Loucy (cell line): Measurements from ENCODE around the gene RBM33.

Experiments
- H2AFZ ChIP-seq: fragments of 200-600 bp; sonication (generic); 2 replicates; pipeline ENCODE4 v1.6.0; 2016; ENCODE audit warnings: antibody characterized with exemption, mild to moderate bottlenecking, low read length, moderate library complexity
- H3F3A ChIP-seq: fragments of 200-600 bp; 2 replicates; pipeline ENCODE4 v1.6.0; 2016; ENCODE audit warnings: antibody characterized with exemption, low read depth, mild to moderate bottlenecking
- H3K27me3 ChIP-seq: fragments of 200-600 bp; sonication (generic); 2 replicates; pipeline ENCODE4 v1.6.1; 2014; ENCODE audit warnings: low read length, mild to moderate bottlenecking; ENCODE audit not compliant: insufficient read depth, poor library complexity, severe bottlenecking
- H3K36me3 ChIP-seq: fragments of 200-600 bp; sonication (generic); 2 replicates; pipeline ENCODE4 v1.6.1; 2016; ENCODE audit warnings: low read length; ENCODE audit not compliant: insufficient read depth
- H3K4me1 ChIP-seq: fragments of 200-600 bp; sonication (generic); 2 replicates; pipeline ENCODE4 v1.5.1; 2014; ENCODE audit warnings: low read length, mild to moderate bottlenecking; ENCODE audit not compliant: insufficient read depth, poor library complexity, severe bottlenecking
- H3K4me2 ChIP-seq: fragments of 200-600 bp; sonication (generic); 2 replicates; pipeline ENCODE4 v1.6.0; 2014; ENCODE audit warnings: antibody characterized with exemption, low read length, low read depth, mild to moderate bottlenecking; ENCODE audit not compliant: poor library complexity, severe bottlenecking
- H3K4me3 ChIP-seq: fragments of 200-600 bp; sonication (generic); 2 replicates; pipeline ENCODE4 v1.5.1; 2014; ENCODE audit warnings: low read length, mild to moderate bottlenecking, mixed read lengths; ENCODE audit not compliant: poor library complexity, severe bottlenecking
- H3K79me2 ChIP-seq: fragments of 200-600 bp; sonication (generic); 2 replicates; pipeline ENCODE4 v1.6.1; 2014; ENCODE audit warnings: low read length; ENCODE audit not compliant: insufficient read depth
- H3K9ac ChIP-seq: fragments of 200-600 bp; sonication (generic); 2 replicates; pipeline ENCODE4 v1.6.0; 2014; ENCODE audit warnings: mild to moderate bottlenecking, low read depth, low read length, moderate library complexity; ENCODE audit not compliant: poor library complexity, severe bottlenecking
- H3K9me2 ChIP-seq: fragments of 200-600 bp; sonication (generic); replicated peaks from 2 replicates; pipeline ENCODE4 v1.6.1; 2016; ENCODE audit warnings: low read depth, low read length, mixed read lengths
- H3K9me3 ChIP-seq: fragments of 200-600 bp; sonication (generic); 2 replicates; pipeline ENCODE4 v1.6.1; 2014; ENCODE audit warnings: mild to moderate bottlenecking, antibody characterized with exemption, low read length, low read depth; ENCODE audit not compliant: insufficient read depth
- H4K20me1 ChIP-seq: fragments of 200-600 bp; sonication (generic); 2 replicates; pipeline ENCODE4 v1.6.0; 2014; ENCODE audit warnings: antibody characterized with exemption, low read length, mild to moderate bottlenecking; ENCODE audit not compliant: insufficient read depth, poor library complexity, severe bottlenecking
- EZH2phosphoT487 ChIP-seq: fragments of 200-600 bp; IDR thresholded peaks from 2 replicates; pipeline ENCODE4 v1.6.1; 2018; ENCODE audit warnings: antibody characterized with exemption, mild to moderate bottlenecking, moderate library complexity, borderline replicate concordance
- TF ChIP-seq, protein P1 (sequence below): fragments of 200-600 bp; sonication (generic); conservative IDR thresholded peaks from 2 replicates; pipeline ENCODE4 v1.5.1; 2014; ENCODE audit warnings: mild to moderate bottlenecking, antibody characterized with exemption, low read length

The RBM33 gene

DNA sequence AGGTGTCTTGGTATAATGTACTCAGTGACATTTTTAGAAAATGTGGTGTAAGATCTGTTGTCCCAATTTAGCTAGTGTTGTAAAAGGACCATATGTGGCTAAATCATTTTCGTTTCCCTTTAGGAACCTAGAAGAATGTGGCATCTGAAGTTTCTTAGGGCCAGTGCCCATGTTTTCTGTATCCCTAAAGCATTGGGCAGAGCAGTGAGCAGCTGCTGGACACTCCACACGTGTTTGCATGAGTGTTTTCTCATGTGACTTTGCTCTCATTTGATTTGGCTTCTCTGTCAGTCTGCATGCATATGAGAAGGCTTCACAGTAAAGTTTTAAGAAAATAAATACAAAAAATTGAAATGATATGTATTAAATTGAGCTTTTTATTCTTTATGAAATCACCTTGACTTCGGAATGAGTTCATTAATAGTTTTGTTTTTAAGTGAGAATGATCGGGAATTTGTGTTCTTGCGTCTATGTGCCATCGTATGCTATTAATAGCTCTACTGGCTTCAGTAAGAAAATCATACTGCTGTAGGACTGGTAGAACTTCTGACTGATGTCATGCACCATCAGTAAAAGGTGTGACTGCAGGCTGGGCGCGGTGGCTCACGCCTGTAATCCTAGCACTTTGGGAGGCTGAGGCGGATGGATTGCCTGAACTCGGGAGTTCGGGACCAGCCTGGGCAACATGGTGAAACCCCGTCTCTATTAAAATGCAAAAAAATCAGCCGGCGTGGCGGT lies 61.3 kb downstream of the RBM33 start:
- Histone ChIP-seq H2AFZ (no peak overlapping the region), H4K20me1 (peaks cover 13% of the 10 kb centered on the region), H3K9me2 (no peaks in the 10 kb centered on the region), H3K4me2 (no peak overlapping the region), H3K9me3 (no peaks in the 10 kb centered on the region), H3K4me3 (no peak overlapping the region), H3K27me3 (no peaks in the 10 kb centered on the region), H3K9ac (no peak overlapping the region), H3K79me2 (peaks cover 45% of the 10 kb centered on the region; the same call in 1 of the 2 replicates), H3K36me3 (peaks cover 93% of the 10 kb centered on the region), H3K4me1 (peaks cover 6% of the 10 kb centered on the region), H3F3A (no peaks in the 10 kb centered on the region)
- no peak for TF ChIP-seq EZH2phosphoT487
- TF ChIP-seq, protein P1, sequence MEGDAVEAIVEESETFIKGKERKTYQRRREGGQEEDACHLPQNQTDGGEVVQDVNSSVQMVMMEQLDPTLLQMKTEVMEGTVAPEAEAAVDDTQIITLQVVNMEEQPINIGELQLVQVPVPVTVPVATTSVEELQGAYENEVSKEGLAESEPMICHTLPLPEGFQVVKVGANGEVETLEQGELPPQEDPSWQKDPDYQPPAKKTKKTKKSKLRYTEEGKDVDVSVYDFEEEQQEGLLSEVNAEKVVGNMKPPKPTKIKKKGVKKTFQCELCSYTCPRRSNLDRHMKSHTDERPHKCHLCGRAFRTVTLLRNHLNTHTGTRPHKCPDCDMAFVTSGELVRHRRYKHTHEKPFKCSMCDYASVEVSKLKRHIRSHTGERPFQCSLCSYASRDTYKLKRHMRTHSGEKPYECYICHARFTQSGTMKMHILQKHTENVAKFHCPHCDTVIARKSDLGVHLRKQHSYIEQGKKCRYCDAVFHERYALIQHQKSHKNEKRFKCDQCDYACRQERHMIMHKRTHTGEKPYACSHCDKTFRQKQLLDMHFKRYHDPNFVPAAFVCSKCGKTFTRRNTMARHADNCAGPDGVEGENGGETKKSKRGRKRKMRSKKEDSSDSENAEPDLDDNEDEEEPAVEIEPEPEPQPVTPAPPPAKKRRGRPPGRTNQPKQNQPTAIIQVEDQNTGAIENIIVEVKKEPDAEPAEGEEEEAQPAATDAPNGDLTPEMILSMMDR, result no peak

DNA sequence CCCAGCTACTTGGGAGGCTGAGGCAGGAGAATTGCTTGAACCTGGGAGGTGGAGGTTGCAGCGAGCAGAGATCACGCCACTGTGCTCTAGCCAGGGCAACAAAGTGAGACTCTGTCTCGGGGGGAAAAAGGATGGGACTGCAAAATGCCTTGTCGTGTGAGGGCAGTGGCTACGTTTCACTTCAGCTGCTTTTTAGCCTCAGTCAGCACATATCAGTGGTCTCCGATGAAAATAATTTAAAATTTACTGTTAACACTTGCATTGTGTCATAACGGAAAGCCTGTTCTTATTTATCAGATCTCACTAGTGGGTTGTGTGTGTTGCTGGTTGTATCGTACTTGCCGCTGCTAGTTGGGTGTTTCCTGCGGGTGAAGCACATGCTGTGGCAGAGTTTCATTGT lies 61.9 kb downstream of the RBM33 start:
- no peak overlapping the region for H2AFZ ChIP-seq
- H3K4me3 ChIP-seq, result no peak overlapping the region
- no peaks in the 10 kb centered on the region for H3K9me3 ChIP-seq
- H3K36me3 ChIP-seq, result peaks cover 93% of the 10 kb centered on the region
- TF ChIP-seq, protein P1, result no peak
- TF ChIP-seq EZH2phosphoT487, result no peak
- H3K9ac ChIP-seq, result no peak overlapping the region
- peaks cover 44% of the 10 kb centered on the region; the same call in 1 of the 2 replicates for H3K79me2 ChIP-seq
- peaks cover 6% of the 10 kb centered on the region for H3K4me1 ChIP-seq
- H4K20me1 ChIP-seq, result peaks cover 10% of the 10 kb centered on the region
- no peak overlapping the region for H3K4me2 ChIP-seq
- no peaks in the 10 kb centered on the region for H3F3A ChIP-seq
- no peaks in the 10 kb centered on the region for H3K27me3 ChIP-seq
- no peaks in the 10 kb centered on the region for H3K9me2 ChIP-seq

DNA sequence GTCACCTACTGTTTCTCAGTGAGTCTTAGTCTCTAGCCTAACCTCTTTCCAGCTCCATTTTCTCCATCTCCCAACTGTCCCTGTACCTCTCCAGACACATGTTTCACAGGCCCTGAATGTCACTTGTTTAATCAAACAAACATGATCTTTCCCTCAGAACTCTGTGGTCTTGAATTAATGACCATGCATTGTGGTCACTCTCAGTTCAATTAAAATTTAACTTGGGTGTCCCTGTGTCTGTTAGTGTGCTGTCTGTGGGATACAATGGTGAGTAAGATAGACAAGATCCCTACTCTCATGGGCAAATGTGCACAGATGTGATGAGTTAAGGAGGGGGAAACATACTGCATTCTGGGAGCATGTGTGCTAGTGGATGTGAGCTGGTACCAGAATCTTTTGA lies 65.0 kb downstream of the RBM33 start:
- Histone ChIP-seq H3K9me3 (no peaks in the 10 kb centered on the region), H3K9ac (no peak overlapping the region), H3K4me1 (peaks cover 6% of the 10 kb centered on the region), H3K4me2 (no peak overlapping the region), H3K9me2 (no peaks in the 10 kb centered on the region), H3F3A (no peaks in the 10 kb centered on the region), H3K36me3 (peaks cover 93% of the 10 kb centered on the region), H2AFZ (no peak overlapping the region), H3K4me3 (no peak overlapping the region), H4K20me1 (peaks cover 10% of the 10 kb centered on the region), H3K79me2 (peaks cover 37% of the 10 kb centered on the region; the same call in 1 of the 2 replicates), H3K27me3 (no peaks in the 10 kb centered on the region)
- TF ChIP-seq, protein P1, result no peak
- no peak for TF ChIP-seq EZH2phosphoT487
